ENCODE results near the gene OR1N2. TPM values are rescaled to one million over a fixed set of nuclear protein-coding genes. Genes with fewer than 3 reads are reported as not detected.

The OR1N2 gene, protein sequence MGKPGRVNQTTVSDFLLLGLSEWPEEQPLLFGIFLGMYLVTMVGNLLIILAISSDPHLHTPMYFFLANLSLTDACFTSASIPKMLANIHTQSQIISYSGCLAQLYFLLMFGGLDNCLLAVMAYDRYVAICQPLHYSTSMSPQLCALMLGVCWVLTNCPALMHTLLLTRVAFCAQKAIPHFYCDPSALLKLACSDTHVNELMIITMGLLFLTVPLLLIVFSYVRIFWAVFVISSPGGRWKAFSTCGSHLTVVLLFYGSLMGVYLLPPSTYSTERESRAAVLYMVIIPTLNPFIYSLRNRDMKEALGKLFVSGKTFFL
- not detected in 2 replicates for total RNA-seq

DNA sequence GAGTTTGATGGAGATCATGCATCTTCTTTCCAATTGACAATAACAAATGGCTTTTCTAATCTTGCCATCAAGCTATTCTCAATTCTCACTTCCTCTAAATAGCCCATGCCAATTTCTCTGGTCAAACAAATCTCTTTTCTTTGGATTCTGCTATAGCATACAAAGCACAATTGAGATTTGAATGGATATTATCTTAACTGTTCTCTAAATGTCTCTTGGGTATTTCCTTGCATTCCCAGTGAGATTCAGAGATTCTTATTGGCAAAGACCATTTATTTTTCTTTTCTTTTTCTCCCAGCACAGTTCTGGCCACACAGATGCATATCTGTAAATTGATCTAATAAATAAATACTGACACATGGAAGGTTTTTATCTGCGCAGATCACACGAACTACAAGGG is at the start of gene OR1N2:
TSS of gene OR1N2 (plus strand) at position 301 of the 400 bp plus-strand sequence. CDS start 100 bp downstream, outside the sequence.

DNA sequence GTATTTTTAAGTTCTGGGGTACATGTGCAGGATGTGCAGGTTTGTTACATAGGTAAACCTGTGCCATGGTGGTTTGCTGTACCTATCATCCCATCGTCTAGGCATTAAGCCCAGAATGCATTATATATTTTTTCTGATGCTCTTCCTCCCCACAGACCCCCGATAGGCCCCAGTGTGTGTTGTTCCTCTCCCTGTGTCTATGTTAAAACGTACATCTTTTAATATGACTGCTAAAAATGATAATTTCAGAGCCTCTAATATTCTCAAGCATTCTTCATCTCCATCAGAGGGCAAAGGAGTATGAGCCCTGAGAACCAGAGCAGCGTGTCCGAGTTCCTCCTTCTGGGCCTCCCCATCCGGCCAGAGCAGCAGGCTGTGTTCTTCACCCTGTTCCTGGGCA is 42.4 kb upstream of the OR1N2 start, which contains the start of gene OR1J2:
TSS of gene OR1J2 (plus strand) at position 301 of the 400 bp plus-strand sequence. CDS start at position 301, 0 bp downstream.

DNA sequence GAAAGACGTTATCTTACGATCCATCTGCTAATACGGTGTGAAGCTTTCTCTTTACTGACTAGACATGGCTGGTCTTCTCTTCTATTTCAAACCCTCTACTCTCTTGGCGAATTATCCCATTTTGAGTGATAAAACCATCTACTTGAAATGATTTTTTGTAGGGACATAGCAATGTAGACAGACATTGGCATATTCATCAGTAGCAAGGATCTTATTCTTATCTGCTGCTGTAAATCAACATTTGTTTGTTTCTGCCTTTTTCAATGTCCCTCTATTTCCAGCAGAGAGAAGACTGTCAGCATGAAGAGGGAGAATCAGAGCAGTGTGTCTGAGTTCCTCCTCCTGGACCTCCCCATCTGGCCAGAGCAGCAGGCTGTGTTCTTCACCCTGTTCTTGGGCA is 34.1 kb upstream of the OR1N2 start, which contains the start of gene OR1J4:
TSS of gene OR1J4 (plus strand) at position 301 of the 400 bp plus-strand sequence. CDS start at position 301, 0 bp downstream.

DNA sequence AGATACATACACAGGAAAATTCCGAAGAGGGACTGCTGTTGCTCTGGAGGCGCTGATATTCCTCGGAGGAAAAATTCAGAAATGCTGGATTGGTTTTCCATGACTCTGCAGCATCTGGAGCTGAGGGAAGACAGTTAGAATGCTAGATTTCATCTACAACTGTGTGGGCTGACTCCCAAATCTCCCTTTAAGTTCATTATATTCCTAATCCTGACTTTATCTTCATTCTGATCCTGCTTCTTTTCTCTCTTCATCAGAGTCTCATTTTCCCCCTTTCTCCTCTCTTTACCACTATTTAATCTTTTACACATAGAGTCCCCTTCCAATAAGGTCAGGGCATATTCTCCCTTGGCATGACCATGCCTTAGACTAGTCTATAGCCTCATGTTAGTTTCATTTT is 25.7 kb upstream of the OR1N2 start, which contains the start of gene OR1N1:
TSS of gene OR1N1 (minus strand) at position 101 of the 400 bp plus-strand sequence. CDS start at position 101, 0 bp downstream.

DNA sequence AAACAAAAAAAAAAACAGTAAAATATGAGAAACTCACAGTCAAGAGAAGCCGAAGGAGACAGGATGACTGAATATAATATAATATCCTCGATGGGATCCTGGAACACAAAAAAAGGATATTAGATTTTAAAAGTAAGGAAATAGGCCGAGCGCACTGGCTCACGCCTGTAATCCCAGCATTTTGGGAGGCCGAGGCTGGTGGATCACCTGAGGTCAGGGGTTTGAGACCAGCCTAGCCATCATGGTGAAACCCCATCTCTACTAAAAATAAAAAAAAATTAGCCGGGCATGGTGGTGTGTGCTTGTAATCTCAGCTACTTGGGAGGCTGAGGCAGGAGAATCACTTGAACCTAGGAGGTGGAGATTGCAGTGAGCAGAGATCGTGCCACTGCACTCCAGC is 30.4 kb downstream of the OR1N2 start, which contains the start of gene OR1L8:
TSS of gene OR1L8 (minus strand) at position 101 of the 400 bp plus-strand sequence. CDS start 14,907 bp downstream, outside the sequence.

Other genes with a start within 250 kb of the OR1N2 start
- gene PTGS1, start 182.1 kb upstream of the OR1N2 start, total RNA-seq: 51.6 and 55.0 TPM in 2 replicates
- gene OR1J1, start 75.2 kb upstream of the OR1N2 start, total RNA-seq: not detected in 2 replicates
- gene OR1J2, start 42.3 kb upstream of the OR1N2 start, total RNA-seq: not detected in 2 replicates
- not detected in 2 replicates for gene OR1J4, start 34.0 kb upstream of the OR1N2 start, total RNA-seq
- gene OR1N1, start 25.8 kb upstream of the OR1N2 start, total RNA-seq: not detected in 2 replicates
- gene OR1L8, start 30.3 kb downstream of the OR1N2 start, total RNA-seq: not detected in 2 replicates
- gene OR1Q1, start 61.6 kb downstream of the OR1N2 start, total RNA-seq: not detected in 2 replicates
- not detected in 2 replicates for gene OR1B1, start 104.5 kb downstream of the OR1N2 start, total RNA-seq
- not detected in 2 replicates for gene OR1L1, start 108.6 kb downstream of the OR1N2 start, total RNA-seq
- not detected in 2 replicates for gene OR1L3, start 122.0 kb downstream of the OR1N2 start, total RNA-seq
- gene OR1L4, start 170.9 kb downstream of the OR1N2 start, total RNA-seq: not detected in 2 replicates
- gene OR1L6, start 189.2 kb downstream of the OR1N2 start, total RNA-seq: not detected in 2 replicates
- gene OR5C1, start 235.8 kb downstream of the OR1N2 start, total RNA-seq: not detected in 2 replicates
- not detected in 2 replicates for gene OR1K1, start 247.0 kb downstream of the OR1N2 start, total RNA-seq